Activated naive CD8-positive, alpha-beta T cell treated with anti-CD3 and anti-CD28 coated beads, Interleukin-2, amount 50 U/mL, for 16 hours (primary cell): ENCODE measurements around the gene MLC1.

Experiments used
- DNase-seq: peaks from one replicate; pipeline ENCODE4 v3.0.0-alpha.2; 2020; ENCODE audit warnings: low read depth, low spot score

MLC1 gene

DNA sequence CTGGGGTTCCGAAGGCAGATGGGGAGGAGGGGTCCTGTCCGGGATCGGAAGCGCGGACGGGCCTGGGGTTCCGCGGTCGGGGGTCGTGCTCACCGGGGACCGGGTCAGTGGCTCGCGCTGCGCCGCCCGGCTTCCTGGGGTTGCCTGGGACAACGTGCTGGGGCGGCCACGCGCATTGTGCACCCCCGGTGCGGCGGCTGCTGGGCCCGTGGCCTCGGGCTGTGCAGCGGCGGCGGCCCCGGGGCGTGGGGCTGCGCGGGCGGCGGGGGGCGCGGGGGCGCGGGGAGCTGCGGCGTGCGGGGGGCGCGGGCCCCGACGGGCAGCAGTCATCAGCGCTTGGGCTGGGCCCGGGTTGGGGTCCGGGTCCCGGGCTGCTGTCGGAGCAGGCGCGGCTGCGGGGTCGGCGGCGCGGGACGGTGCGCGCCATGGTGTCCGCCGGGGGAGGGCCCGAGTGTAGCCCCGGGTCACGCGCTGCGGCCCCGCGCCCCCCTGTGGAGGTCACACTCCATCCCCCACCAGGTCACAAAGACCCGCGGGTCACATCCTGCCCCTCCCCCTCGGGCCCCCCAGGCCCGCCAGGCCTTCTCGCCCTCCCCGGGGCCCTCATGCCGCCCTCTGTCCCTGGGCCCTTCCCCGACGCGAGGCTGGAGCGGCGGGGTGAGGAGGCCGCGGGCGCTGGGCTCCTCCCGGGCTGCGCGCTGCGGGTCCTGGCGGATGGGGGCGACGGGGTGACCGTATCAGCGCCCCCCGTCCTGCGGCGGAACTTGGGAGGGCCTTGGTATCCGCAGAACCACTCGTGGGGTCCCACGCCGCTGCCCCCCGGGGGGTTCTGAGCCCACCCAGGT, 26.9 kb downstream of the MLC1 start, which contains the start of gene TTLL8:
TSS of gene TTLL8 (minus strand) at position 238 of the 845 bp plus-strand sequence.
- no peak for DNase-seq

DNA sequence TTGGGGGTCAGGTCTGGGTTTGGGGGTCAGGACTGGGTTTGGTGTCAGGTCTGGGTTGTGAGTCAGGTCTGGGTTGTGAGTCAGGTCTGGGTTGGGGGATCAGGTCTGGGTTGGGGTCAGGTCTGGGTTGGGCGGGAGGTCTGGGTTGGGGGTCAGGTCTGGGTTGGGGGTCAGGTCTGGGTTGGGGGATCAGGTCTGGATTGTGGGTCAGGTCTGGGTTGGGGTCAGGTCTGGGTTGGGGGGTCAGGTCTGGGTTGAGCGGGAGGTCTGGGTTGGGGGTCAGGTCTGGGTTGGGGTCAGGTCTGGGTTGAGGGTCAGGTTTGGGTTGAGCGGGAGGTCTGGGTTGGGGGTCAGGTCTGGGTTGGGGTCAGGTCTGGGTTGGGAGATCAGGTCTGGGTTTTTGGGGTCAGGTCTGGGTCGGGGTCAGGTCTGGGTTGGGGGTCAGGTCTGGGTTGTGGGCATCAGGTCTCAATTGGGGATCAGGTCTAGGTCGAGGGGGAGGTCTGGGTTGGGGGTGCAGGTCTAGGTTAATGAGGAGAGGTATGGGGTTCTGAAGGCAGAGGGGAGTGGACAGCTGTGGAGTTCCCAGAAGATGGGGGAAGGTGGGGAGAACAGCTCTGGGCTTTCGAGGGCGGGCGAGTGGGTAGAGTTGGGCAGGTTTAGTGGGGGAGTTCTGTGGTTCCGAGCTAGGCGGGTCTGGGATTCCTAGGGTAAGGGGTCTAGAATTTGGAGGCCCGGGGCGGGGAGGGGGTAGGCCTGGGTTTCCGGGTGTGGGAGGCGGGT, 27.8 kb downstream of the MLC1 start:
- DNase-seq = no peak

DNA sequence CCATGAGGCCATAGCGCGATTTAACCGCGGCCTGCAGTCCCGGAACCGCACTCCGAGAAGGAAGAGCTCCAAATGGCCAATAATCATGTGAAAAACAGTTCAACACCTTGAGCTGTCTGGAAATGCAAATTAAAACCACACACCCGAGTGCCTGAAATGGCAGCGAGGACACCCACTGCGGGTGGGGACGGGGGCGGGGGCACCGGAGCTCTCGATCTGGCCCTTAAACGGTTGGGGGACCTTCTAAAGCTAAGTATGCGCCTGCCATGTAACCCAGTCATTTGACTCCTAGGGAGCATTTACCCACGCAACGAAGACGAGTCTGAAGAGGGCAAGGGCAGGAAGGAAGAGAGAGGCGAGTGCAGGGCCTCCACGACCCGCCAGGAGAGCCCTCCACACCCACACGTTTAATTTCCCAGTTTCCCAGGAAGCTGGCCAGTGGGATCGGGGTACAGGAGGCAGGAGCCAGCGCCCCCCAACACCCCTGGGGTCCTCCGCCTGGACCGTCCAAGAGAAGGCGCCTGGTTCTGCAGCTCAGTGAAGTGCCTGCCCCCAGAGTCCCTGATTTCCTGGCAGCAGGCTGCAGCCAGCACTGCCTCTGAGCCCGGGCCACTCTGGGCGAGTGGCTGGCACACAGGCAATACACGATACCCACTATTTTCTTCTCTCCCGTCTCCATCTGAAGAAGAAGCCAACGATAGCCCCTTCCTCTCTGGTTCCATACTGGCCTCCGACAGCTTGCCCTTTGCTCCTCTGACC, 28.8 kb downstream of the MLC1 start:
- no peak for DNase-seq

DNA sequence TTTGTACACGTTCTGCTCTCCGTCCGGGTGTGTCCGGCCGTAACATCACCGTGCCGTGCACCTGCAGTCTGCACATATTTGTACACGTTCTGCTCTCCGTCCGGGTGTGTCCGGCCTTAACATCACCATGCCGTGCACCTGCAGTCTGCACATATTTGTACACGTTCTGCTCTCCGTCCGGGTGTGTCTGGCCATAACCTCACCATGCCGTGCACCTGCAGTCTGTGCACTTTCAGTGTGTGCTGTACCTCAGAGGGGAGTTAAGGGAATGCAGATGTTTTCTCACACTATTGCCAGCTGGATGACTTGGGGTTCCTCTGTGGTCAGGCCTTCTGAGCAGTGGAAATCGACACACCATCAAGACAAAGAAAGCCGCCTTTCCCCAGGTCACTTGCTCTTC, 31.4 kb downstream of the MLC1 start:
- no peak for DNase-seq

DNA sequence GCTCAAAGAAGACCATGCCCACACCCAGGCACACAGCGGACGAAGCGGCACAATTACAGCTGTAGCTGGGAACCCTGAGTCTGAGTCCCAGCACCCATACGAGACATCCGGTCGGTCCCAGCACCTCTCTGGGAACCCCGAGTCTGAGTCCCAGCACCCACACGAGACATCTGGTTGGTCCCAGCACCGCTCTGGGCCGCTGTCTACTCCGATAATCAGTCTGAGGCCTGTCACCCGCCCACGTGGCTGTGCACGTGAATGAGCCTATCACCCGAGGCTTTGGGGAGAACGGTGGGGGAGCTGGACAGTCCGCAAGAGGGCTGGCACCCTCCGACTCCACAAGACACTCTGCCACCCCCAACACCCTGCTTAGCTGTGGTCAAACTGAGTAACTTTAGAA, 33.3 kb downstream of the MLC1 start:
- no peak for DNase-seq

DNA sequence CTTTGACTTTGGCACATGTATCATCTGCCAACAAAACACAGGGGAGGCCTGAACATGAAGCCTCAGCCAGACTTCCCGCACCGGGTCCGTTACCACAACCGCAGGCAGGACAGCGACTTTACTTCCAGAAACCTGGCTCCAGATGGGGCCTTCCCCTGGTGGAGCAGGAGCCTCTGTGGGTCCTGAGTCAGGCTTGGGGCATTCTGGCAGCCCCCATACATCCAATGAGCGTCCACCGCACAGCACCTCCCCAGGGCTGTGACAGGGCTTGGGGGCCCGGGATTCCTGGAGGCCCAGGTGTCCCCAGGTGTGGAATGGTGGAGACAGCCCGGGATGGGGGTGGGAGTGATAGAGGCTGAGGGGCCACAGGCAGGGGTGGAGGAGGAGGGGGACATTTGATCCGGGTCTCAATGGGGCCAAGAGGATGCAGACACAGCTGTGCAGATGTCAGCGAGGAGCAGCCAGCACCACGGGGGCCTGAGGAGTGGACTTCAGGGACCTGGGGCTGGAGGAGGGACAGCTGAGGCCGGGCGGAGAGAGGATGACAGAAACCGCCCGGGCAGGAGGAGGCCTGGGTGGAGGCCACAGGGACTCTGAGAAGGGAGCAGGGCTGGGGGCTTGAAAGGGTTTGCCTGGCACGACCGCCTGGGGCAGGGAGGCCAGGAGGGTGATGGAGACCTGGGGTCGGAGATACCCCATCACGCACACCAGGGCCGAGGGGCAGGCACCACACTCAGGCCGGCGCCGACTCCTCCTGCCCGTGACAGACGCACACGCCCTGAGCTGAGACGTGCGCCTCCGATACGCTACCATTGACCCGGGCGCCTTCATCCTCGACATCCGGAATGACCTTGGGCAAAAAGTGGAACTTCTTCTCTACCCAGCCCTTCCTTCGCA, 35.7 kb downstream of the MLC1 start:
- no peak for DNase-seq

DNA sequence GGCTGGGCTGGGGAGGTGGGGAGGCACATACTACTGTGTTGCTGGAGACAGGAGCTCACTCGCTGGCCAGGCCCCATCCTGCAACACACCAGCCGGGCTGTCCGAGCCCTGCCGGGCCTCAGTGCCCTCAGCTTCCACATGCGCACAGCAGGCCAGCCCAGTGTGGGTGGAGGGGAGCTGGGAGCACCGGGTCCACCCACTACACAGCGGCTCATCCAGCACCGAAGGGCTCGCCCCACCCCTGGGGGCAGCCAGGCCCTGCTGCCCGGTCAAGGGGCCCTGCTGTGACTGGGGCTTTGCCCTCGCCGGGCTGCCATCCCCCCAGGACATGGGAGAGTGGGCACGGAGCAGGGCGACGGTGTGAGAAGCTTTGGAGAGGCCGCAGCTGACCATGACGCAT, 36.4 kb downstream of the MLC1 start:
- no peak for DNase-seq

DNA sequence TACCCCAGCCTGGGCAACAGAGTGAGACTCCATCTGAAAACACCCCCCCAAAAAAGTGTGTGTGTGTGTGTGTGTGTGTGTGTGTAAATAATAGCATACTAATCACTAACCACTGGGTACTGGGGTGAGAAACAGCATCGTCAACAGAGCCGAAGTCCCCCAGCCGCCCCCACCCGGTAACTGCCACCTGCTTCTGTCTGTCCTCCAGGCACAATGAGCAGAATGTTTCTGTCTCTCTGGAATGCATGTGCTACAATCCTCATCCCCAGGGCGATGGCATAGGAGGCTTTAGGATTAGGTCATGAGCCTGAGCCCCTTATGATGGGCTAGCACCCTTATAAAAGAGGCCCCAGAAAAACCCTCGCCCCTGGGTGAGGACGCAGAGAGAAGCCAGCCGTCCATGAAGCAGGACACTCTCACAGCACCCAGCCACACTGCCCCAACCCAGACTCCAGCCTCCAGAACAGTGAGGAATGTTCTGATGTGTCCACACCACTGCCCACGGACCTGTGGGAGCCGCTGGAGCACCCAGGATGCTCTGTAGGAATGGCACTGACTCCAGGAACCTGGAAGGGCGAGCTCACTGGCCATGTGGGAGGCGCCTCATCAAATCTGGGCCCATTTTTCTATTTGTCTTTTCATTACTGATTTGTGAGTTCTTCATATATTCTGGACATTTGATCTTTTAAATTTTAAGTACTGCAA, 37.0 kb downstream of the MLC1 start:
- DNase-seq = no peak

DNA sequence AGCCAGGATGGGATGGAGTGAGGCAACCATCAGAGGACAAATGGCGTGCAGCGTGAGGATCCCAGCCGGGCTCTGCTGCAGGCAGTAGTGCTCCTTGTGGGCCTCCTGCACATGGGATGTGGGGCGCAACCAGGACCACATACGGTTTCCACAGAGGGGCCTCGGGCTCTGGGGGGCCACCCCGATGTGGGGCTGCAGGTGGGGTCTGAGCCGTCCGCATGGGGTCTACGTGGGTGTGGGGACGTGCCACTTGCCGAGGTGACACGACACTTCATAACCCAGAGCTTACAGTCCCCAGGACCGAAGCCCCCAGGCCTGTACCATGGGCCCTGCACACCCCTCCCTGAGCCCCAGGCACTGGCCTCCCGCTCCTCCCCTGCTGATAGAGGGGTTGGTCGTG, 37.9 kb downstream of the MLC1 start:
- DNase-seq = no peak

DNA sequence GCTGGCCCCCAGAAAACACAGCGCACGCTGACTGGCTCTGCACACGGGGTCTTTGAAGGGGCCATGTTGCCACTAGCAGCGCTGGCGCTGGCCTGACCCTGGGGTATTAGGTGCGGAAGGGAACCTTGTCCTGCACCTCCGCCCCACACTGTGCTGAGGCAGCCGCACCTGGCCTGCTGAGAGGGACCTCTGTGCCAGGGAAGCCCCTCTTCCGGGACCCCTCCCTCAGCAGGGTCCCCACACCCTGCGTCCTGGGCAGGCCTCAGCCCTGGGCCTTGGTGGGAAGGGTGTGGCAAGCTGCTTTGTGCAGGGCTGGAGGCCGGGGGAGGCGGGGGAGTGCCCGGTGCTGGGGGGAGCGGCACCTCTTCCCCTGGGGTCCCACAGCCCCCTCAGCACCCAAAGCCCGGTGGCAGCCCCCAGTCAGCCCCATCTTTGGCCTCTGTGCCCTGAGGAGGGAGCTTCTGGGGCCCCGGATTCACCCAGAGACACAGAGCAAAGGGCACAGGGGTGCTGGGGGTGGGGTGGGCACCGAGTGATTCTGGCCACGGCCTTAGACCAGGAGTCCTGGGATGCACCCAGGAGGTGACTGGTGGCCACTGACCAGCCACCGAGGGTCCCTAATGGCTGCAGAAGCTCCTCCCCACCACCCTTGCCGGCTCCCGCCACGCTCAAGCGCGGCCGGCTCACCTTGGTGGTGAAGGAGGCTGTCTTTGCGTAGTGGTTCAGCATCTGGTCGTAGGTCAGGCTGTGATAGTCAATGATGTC, 38.6 kb downstream of the MLC1 start:
- DNase-seq = no peak

DNA sequence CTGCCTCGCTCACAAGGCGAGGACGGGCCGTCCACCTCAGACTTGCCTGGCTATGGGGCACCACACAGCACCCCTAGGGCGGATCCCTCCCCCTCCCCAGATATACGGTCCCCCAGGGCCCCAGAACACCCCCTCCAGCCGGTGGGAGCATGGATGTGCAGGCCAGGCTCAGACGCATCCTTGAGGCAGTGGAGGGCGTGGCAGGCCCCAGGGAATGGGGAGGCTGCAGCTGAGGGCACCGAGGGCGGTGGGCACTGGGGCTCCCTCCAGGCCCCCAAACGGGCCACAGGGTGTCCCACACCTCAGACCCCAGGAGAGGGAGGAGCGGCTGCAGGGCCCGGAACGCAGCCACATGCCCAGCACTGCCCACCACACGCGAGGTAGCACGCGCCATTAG, 39.2 kb downstream of the MLC1 start:
- DNase-seq = no peak

DNA sequence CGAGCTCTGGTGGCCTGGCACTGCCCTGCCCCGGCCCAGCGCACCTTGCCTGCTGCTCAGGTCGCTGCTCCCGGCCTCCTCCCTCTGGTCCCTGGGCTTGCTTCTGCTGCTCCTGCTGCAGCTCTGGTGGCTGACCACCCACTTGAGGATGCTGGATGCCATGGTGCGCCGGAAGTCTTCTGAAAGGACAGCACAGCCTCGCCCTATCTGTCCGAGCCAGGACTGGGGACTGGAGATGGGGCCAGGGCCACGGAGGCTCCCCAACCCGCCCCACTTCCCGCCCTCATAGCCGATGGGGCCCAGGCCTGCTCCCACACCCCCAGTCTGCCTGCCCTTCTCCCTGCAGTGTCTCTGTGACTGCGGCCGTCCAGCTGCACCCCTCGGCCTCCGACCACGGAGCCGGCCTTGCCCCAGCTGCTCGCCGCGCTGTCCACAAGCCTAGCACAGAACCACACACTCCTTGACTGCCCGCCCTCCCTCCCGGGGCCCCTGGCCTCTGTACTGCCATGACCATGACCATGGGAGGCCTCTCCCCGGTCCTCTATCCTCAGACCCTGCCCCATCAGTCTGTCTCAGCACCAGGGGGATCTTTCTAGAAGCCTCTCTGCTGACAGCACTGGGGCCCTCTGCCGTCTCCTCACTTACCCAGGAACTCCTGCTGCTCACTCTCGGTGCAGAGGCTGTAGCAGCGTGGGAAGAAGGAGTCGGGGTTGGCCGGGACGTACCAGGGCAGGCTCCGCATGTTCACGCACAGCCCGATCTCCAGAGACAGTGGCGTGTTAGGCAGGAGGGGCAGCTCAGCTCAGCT, 39.8 kb downstream of the MLC1 start:
- DNase-seq = no peak

DNA sequence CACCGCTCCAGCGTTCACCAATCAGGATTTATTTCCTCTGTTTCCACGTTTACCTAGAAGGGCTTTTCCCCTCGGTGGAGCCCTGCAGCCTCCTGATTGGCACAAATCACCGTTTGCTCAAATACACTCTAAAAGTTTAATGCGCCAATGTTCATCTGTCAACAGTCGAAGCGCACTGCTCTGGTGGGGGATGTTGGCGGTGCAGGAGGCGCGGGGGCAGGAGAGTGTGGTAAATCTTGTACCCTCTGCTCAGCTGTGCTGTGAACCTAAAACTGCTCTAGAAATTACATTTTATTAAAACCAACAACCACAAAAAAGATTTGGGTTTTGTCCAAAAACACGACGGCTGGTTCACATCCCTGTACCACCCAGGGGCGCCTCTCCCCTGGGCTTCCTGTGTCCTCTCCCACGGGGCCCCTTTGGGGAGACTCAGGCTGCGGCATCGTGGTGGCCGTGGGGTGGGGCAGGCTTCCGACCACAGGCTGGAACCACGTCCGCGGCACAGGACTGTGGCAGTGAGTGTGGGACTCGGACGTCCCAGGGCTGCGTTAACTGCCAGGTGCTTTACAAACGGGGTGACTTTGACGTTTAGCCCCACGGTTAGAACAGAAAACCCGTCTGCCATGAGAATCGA, 40.6 kb downstream of the MLC1 start:
- no peak for DNase-seq

DNA sequence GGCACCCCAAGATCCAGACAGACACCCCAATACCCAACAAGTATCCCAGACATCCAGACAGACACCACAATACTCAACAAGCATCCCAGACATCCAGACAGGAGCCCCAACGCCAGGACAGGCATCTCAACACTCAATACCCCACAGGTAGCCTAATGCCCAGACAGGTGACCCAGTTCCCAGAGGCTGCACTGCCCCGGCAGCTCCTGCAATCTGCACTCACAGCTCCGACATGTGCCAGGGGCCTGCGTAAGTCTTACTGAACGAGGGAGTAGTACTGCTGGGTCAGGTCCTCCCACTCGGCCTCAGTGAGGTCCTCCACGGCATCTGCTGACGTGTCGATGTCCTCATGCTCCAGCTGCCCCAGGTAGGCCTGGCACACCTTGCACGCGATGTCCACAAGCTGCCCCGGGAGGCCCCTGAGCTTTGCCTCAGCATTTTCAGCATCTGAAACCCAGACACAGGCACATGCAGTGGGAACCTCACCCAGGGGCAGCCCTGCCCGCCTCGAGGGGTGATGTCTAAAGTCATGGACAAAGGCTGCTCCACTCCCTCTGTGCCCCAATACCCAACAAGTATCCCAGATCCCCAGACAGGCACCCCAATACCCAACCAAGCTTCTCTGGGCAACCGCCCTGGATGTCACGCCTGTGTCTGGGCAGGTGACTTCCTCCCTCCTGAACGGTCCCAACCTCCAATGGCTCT, 43.7 kb downstream of the MLC1 start:
- no peak for DNase-seq

DNA sequence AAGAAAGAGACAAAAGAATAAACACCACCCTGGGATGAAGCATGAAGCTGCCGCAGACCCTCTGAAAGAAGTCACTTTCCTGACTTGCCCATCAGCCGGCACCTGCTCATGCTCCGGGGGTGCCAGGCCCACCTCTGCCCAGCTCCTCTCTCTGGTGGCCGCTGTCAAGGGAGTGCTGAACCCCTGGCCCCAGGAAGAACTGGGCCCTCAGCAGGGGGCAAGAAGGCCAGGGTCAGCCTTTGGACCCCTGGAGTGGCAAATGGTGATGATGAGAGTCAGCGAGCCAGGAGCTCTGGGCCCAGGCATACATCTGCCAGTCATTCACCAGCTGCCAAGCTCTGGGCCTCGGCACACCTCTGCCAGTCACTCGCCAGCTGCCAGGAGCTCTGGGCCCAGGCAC, 44.5 kb downstream of the MLC1 start:
- DNase-seq = no peak

DNA sequence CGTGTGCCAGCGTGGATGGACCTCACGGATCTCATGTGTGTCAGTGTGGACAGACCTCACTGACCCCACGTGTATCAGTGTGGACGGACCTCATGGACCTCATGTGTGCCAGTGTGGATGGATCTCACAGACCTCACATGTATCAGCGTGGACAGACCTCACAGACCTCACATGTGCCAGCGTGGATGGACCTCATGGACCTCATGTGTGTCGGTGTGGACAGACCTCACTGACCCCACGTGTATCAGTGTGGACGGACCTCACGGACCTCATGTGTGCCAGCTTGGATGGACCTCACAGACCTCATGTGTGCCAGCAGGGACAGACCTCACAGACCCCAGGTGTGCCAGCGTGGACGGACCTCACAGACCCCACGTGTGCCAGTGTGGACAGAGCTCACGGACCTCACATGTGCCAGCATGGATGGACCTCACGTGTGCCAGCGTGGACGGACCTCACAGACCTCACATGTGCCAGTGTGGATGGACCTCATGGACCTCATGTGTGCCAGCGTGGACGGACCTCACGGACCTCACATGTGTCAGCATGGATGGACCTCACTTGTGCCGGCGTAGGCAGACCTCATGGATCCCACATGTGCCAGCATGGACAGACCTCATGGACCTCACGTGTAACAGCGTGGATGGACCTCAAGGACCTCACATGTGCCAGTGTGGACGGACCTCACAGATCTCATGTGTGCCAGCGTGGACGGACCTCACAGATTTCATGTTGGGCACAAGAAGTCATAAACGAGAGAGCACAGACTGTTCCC, 45.4 kb downstream of the MLC1 start:
- DNase-seq = no peak
